Bladder microvascular endothelial cell (primary cell): Measurements from ENCODE around the gene GOLGA6C. TPM values are rescaled to one million over a fixed set of nuclear protein-coding genes. Genes with fewer than 3 reads are reported as not detected.

ENCODE experiments used
- total RNA-seq: library from RNA; depleted of rRNA; stranded (reverse); fragments of >200 nt; gene quantifications from 2 replicates; pipeline ENCODE4 v1.2.3, GENCODE V29; 2014

Gene GOLGA6C, protein sequence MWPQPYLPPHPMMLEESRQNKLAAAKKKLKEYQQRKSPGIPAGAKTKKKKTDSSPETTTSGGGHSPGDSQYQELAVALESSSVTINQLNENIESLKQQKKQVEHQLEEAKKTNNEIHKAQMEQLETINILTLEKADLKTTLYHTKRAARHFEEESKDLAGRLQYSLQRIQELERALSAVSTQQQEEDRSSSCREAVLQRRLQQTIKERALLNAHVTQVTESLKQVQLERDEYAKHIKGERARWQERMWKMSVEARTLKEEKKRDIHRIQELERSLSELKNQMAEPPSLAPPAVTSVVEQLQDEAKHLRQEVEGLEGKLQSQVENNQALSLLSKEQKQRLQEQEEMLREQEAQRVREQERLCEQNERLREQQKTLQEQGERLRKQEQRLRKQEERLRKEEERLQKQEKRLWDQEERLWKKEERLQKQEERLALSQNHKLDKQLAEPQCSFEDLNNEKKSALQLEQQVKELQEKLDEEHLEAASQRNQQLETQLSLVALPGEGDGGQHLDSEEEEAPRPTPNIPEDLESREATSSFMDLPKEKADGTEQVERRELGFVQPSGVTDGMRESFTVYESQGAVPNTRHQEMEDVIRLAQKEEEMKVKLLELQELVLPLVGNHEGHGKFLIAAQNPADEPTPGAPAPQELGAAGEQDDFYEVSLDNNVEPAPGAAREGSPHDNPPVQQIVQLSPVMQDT
- total RNA-seq: not detected in 2 replicates

DNA sequence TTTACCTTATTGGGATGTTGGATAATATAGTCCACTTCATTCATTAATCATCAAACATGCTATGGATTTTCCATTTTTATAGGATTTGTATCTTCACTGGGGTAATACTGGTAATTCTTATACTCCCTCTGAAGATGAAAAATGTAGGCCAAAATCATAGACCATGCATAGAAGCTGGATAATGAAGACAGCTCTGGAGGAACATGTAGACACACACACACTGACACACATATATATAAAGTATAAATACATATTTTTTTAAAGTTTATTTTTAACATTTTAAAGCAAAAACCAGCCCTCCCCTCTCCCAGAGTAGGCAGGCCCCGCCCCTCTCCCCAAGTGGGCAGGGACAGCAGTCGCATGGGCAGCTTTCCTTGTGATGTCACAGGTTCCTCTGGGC, at the start of gene GOLGA6C:
Gene GOLGA6C (plus strand): TSS at position 301 of the 400 bp plus-strand sequence. CDS start 265 bp downstream, outside the sequence.

DNA sequence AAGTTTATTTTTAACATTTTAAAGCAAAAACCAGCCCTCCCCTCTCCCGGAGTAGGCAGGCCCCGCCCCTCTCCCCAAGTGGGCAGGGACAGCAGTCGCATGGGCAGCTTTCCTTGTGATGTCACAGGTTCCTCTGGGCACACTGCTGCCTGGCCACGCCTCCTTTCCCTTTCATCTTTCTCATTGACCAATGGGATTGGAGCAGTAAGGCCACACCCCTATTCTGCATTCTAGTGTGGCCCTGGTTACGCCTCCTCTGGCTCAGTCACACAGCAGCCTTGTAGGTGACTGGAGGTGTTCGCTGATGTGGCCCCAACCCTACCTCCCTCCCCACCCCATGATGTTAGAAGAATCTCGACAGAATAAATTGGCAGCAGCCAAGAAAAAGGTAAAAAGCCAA, 24.4 kb downstream of the GOLGA6C start, which contains the start of gene GOLGA6D:
Gene GOLGA6D (plus strand): TSS at position 264 of the 400 bp plus-strand sequence. CDS start 41 bp downstream, at position 305.

Other genes starting within 250 kb of the GOLGA6C start
- gene PPCDC, start 234.7 kb upstream of the GOLGA6C start, total RNA-seq: 12.0 and 12.3 TPM in 2 replicates
- gene C15orf39, start 56.5 kb upstream of the GOLGA6C start, total RNA-seq: 2.4 and 7.4 TPM in 2 replicates
- gene GOLGA6D, start 24.5 kb downstream of the GOLGA6C start, total RNA-seq: under 0.01 TPM in 1 of 2 replicates, not detected in the other
- gene COMMD4, start 77.7 kb downstream of the GOLGA6C start, total RNA-seq: 56.4 and 108 TPM in 2 replicates
- gene NEIL1, start 88.7 kb downstream of the GOLGA6C start, total RNA-seq: 12.1 and 16.7 TPM in 2 replicates
- 92.8 and 163 TPM in 2 replicates for gene MAN2C1, start 110.3 kb downstream of the GOLGA6C start, total RNA-seq
- 17.6 and 47.9 TPM in 2 replicates for gene SIN3A, start 193.4 kb downstream of the GOLGA6C start, total RNA-seq